ENCODE data around the gene RIN3.
"Not testable (repeated sequence)": the region's sequence is repeated elsewhere in the genome, so short reads cannot be mapped to it uniquely, and the experiment has no call there.

Gene RIN3

GRCh38 chr14:92675976-92676375 lies 162.4 kb downstream of the RIN3 start:
- no peak for DNase-seq

GRCh38 chr14:92676403-92677086 lies 163.0 kb downstream of the RIN3 start:
- no peak for DNase-seq

GRCh38 chr14:92677087-92677668 lies 163.6 kb downstream of the RIN3 start:
- DNase-seq: peak; percentile 84

GRCh38 chr14:92677955-92678354 lies 164.4 kb downstream of the RIN3 start:
- no peak for DNase-seq

- DNase-seq: no peak
Measured at GRCh38 chr14:92678766-92679165, 165.2 kb downstream of the RIN3 start.

GRCh38 chr14:92679246-92679645 lies 165.7 kb downstream of the RIN3 start:
- DNase-seq: no peak

GRCh38 chr14:92680330-92680729 lies 166.7 kb downstream of the RIN3 start:
- not testable (repeated sequence) for DNase-seq

- DNase-seq: peak; percentile 84
Measured at GRCh38 chr14:92680781-92681650, 167.4 kb downstream of the RIN3 start.

GRCh38 chr14:92683041-92683440 lies 169.5 kb downstream of the RIN3 start:
- no peak for DNase-seq

GRCh38 chr14:92684801-92685560 lies 171.4 kb downstream of the RIN3 start:
- DNase-seq: no peak

GRCh38 chr14:92685784-92686355 lies 172.3 kb downstream of the RIN3 start:
- DNase-seq: no peak

- no peak for DNase-seq
Measured at GRCh38 chr14:92686411-92686899, 172.9 kb downstream of the RIN3 start.

- peak; percentile 90 for DNase-seq
Measured at GRCh38 chr14:92686900-92687427, 173.4 kb downstream of the RIN3 start.

GRCh38 chr14:92687681-92688433 lies 174.3 kb downstream of the RIN3 start:
- no peak for DNase-seq

- DNase-seq: no peak
Measured at GRCh38 chr14:92688434-92689375, 175.1 kb downstream of the RIN3 start.

GRCh38 chr14:92690171-92691011 lies 176.8 kb downstream of the RIN3 start:
- DNase-seq: no peak

GRCh38 chr14:92692822-92693226 lies 179.2 kb downstream of the RIN3 start:
- DNase-seq: no peak

- no peak for DNase-seq
Measured at GRCh38 chr14:92693998-92694795, 180.6 kb downstream of the RIN3 start.

All from activated CD8-positive, alpha-beta memory T cell treated with anti-CD3 and anti-CD28 coated beads, Interleukin-2, amount 50 U/mL, for 48 hours (primary cell).